Measurements from ENCODE around the gene SPRED2.

Gene SPRED2

GRCh38 chr2:65377556-65378192 is 54.7 kb downstream of the SPRED2 start:
- H3K36me3 ChIP-seq (ENCODE audit: control insufficient read depth, low read length): 0 out of 2 replicates have a peak, but pooled peaks cover 4% of the 10 kb centered on the region
- no peaks in the 10 kb centered on the region for H3K9me3 ChIP-seq (ENCODE audit: control insufficient read depth, insufficient read depth, low read length)
- no peak for TF ChIP-seq EZH2phosphoT487 (IDR thresholded peaks at IDR 0.05; ENCODE audit: borderline replicate concordance, low read length)
- no peak for TF ChIP-seq CTCF (IDR thresholded peaks at IDR 0.05; ENCODE audit: low read depth, low read length, poor library complexity, severe bottlenecking)
- H3K27ac ChIP-seq (ENCODE audit: low read depth, low read length): no peak overlapping the region
- H3K9me2 ChIP-seq (replicated peaks; ENCODE audit: control insufficient read depth, low read length): no peaks in the 10 kb centered on the region
- H3K4me1 ChIP-seq (ENCODE audit: control insufficient read depth, low read length): peaks cover 64% of the 10 kb centered on the region
- H3K79me2 ChIP-seq (ENCODE audit: control insufficient read depth, low read length): peaks cover 33% of the 10 kb centered on the region
- no peak overlapping the region for H3K4me3 ChIP-seq (ENCODE audit: low read length)
- no peaks in the 10 kb centered on the region for H3K27me3 ChIP-seq (ENCODE audit: control insufficient read depth, low read length)
- no peaks in the 10 kb centered on the region for H3F3A ChIP-seq (ENCODE audit: control insufficient read depth, insufficient read depth)
- no peak overlapping the region for H3K4me2 ChIP-seq (ENCODE audit: low read length)
- H4K20me1 ChIP-seq (ENCODE audit: control insufficient read depth, insufficient read depth, low read depth, low read length): no peaks in the 10 kb centered on the region

GRCh38 chr2:65375723-65376122 is 56.7 kb downstream of the SPRED2 start:
- Histone ChIP-seq H3K4me3 (ENCODE audit: low read length) (no peak overlapping the region), H3K36me3 (ENCODE audit: control insufficient read depth, low read length) (0 out of 2 replicates have a peak, but pooled peaks cover 4% of the 10 kb centered on the region), H4K20me1 (ENCODE audit: control insufficient read depth, insufficient read depth, low read depth, low read length) (no peaks in the 10 kb centered on the region), H3F3A (ENCODE audit: control insufficient read depth, insufficient read depth) (no peaks in the 10 kb centered on the region; the same call in 1 of the 2 replicates), H3K27ac (ENCODE audit: low read depth, low read length) (no peak overlapping the region), H3K79me2 (ENCODE audit: control insufficient read depth, low read length) (peaks cover 37% of the 10 kb centered on the region), H3K9me3 (ENCODE audit: control insufficient read depth, insufficient read depth, low read length) (no peaks in the 10 kb centered on the region), H3K4me2 (ENCODE audit: low read length) (no peak overlapping the region), H3K9me2 (replicated peaks; ENCODE audit: control insufficient read depth, low read length) (no peaks in the 10 kb centered on the region), H3K4me1 (ENCODE audit: control insufficient read depth, low read length) (peaks cover 66% of the 10 kb centered on the region), H3K27me3 (ENCODE audit: control insufficient read depth, low read length) (no peaks in the 10 kb centered on the region)
- TF ChIP-seq EZH2phosphoT487 (IDR thresholded peaks at IDR 0.05; ENCODE audit: borderline replicate concordance, low read length) (no peak), CTCF (IDR thresholded peaks at IDR 0.05; ENCODE audit: low read depth, low read length, poor library complexity, severe bottlenecking) (no peak)

DNA sequence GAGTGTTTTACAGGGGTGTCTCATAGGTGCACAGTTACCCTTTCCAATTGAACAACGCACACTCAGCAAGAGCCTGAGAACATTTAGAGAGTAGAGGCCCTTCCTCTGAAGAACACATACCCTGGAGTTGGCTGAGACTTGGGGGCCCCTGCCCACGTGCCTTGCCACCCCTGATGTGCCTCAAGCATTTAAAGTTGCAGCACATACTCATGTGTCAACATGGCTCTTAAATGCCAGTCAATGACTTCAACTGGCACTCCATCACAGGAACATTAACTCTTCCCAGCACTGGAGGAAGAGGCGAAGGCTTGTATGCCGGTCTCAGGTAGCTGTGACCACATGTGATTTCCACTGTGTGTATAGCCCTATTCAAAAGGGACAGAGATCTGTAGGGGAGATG is 57.4 kb downstream of the SPRED2 start:
- Histone ChIP-seq H4K20me1 (ENCODE audit: control insufficient read depth, insufficient read depth, low read depth, low read length) (no peaks in the 10 kb centered on the region), H3K9me2 (replicated peaks; ENCODE audit: control insufficient read depth, low read length) (no peaks in the 10 kb centered on the region), H3K4me2 (ENCODE audit: low read length) (peak overlapping the region; percentile 62), H3K27me3 (ENCODE audit: control insufficient read depth, low read length) (no peaks in the 10 kb centered on the region), H3K79me2 (ENCODE audit: control insufficient read depth, low read length) (peaks cover 43% of the 10 kb centered on the region), H3K27ac (ENCODE audit: low read depth, low read length) (no peak overlapping the region), H3F3A (ENCODE audit: control insufficient read depth, insufficient read depth) (peaks cover 1% of the 10 kb centered on the region; the same call in 1 of the 2 replicates), H3K9me3 (ENCODE audit: control insufficient read depth, insufficient read depth, low read length) (no peaks in the 10 kb centered on the region), H3K36me3 (ENCODE audit: control insufficient read depth, low read length) (0 out of 2 replicates have a peak, but pooled peaks cover 4% of the 10 kb centered on the region), H3K4me3 (ENCODE audit: low read length) (peak overlapping the region; percentile 39), H3K4me1 (ENCODE audit: control insufficient read depth, low read length) (peaks cover 73% of the 10 kb centered on the region)
- no peak for TF ChIP-seq EZH2phosphoT487 (IDR thresholded peaks at IDR 0.05; ENCODE audit: borderline replicate concordance, low read length)
- no peak for TF ChIP-seq CTCF (IDR thresholded peaks at IDR 0.05; ENCODE audit: low read depth, low read length, poor library complexity, severe bottlenecking)
